H9 (cell line): ENCODE results near the gene CLEC2L. TPM values are rescaled to one million over a fixed set of nuclear protein-coding genes. Genes with fewer than 3 reads are reported as not detected.

Source experiments
- DNase-seq: peaks from one replicate; pipeline ENCODE4 v3.0.0-alpha.2; 2017
- H2AFZ ChIP-seq: one replicate; pipeline ENCODE4 v1.6.1; 2013; ENCODE audit warnings: mild to moderate bottlenecking, low read length, control low read depth, moderate library complexity
- H2AK5ac ChIP-seq: 2 replicates; pipeline ENCODE4 v1.6.1; 2013; ENCODE audit warnings: low read length, control low read depth, mixed read lengths; ENCODE audit not compliant: insufficient read length
- H2BK120ac ChIP-seq: one replicate; pipeline ENCODE4 v1.6.1; 2013; ENCODE audit warnings: low read depth, mild to moderate bottlenecking, low read length, control low read depth, inconsistent platforms; ENCODE audit not compliant: poor library complexity, severe bottlenecking
- H2BK12ac ChIP-seq: 2 replicates; pipeline ENCODE4 v1.6.1; 2013; ENCODE audit warnings: low read length, control low read depth, mixed read lengths, low read depth; ENCODE audit not compliant: insufficient read length
- H2BK15ac ChIP-seq: 2 replicates; pipeline ENCODE4 v1.6.1; 2013; ENCODE audit warnings: low read depth, low read length, control low read depth
- H2BK20ac ChIP-seq: one replicate; pipeline ENCODE4 v1.6.1; 2013; ENCODE audit warnings: low read depth, mild to moderate bottlenecking, low read length, control low read depth, inconsistent platforms; ENCODE audit not compliant: poor library complexity, severe bottlenecking
- H2BK5ac ChIP-seq: 2 replicates; pipeline ENCODE4 v1.6.1; 2013; ENCODE audit warnings: low read length, control low read depth, mixed read lengths; ENCODE audit not compliant: insufficient read length
- H3K14ac ChIP-seq: 2 replicates; pipeline ENCODE4 v1.6.1; 2013; ENCODE audit warnings: low read length, control low read depth; ENCODE audit not compliant: insufficient read depth
- H3K18ac ChIP-seq: 2 replicates; pipeline ENCODE4 v1.6.1; 2013; ENCODE audit warnings: low read depth, mild to moderate bottlenecking, mixed read lengths, low read length, control low read depth; ENCODE audit not compliant: insufficient read length
- H3K23ac ChIP-seq: 2 replicates; pipeline ENCODE4 v1.6.1; 2013; ENCODE audit warnings: low read length, control low read depth, mixed read lengths, low read depth; ENCODE audit not compliant: insufficient read length
- H3K23me2 ChIP-seq: 2 replicates; pipeline ENCODE4 v1.6.1; 2013; ENCODE audit warnings: low read depth, mild to moderate bottlenecking, mixed read lengths, low read length, control low read depth; ENCODE audit not compliant: insufficient read length, poor library complexity, severe bottlenecking
- H3K27ac ChIP-seq: 2 replicates; pipeline ENCODE4 v1.5.1; 2013; ENCODE audit warnings: low read length, control low read depth, mixed read lengths, low read depth; ENCODE audit not compliant: insufficient read length
- H3K27me3 ChIP-seq: 2 replicates; pipeline ENCODE4 v1.6.1; 2013; ENCODE audit warnings: low read length, control low read depth, inconsistent platforms; ENCODE audit not compliant: insufficient read depth
- H3K4ac ChIP-seq: 2 replicates; pipeline ENCODE4 v1.6.1; 2013; ENCODE audit warnings: low read depth, mild to moderate bottlenecking, control low read depth, inconsistent platforms, low read length, moderate library complexity
- H3K4me1 ChIP-seq: 2 replicates; pipeline ENCODE4 v1.6.1; 2013; ENCODE audit warnings: low read length, control low read depth, inconsistent platforms; ENCODE audit not compliant: insufficient read depth
- H3K4me2 ChIP-seq: 2 replicates; pipeline ENCODE4 v1.6.1; 2013; ENCODE audit warnings: low read length, control low read depth, mixed read lengths; ENCODE audit not compliant: insufficient read length, insufficient read depth
- H3K56ac ChIP-seq: 2 replicates; pipeline ENCODE4 v1.6.1; 2013; ENCODE audit warnings: low read depth, mild to moderate bottlenecking, mixed read lengths, low read length, control low read depth; ENCODE audit not compliant: insufficient read length
- H3K79me1 ChIP-seq: 2 replicates; pipeline ENCODE4 v1.6.1; 2013; ENCODE audit warnings: low read depth, mild to moderate bottlenecking, moderate library complexity, low read length, control low read depth, inconsistent platforms; ENCODE audit not compliant: insufficient read depth, poor library complexity, severe bottlenecking
- H3K79me2 ChIP-seq: 2 replicates; pipeline ENCODE4 v1.6.1; 2013; ENCODE audit warnings: low read length, control low read depth, inconsistent platforms; ENCODE audit not compliant: insufficient read depth
- H3K9ac ChIP-seq: 2 replicates; pipeline ENCODE4 v1.6.1; 2013; ENCODE audit warnings: low read length, control low read depth, mixed read lengths; ENCODE audit not compliant: insufficient read length; ENCODE audit errors: extremely low read depth
- H3K9me3 ChIP-seq: one replicate; pipeline ENCODE4 v1.6.1; 2013; ENCODE audit warnings: low read depth, low read length, inconsistent platforms; ENCODE audit not compliant: control insufficient read depth
- H3T11ph ChIP-seq: one replicate; pipeline ENCODE4 v1.6.1; 2013; ENCODE audit warnings: mild to moderate bottlenecking, low read length, control low read depth, inconsistent platforms
- H4K20me1 ChIP-seq: one replicate; pipeline ENCODE4 v1.6.1; 2013; ENCODE audit not compliant: control insufficient read depth, insufficient read length, insufficient read depth
- H4K5ac ChIP-seq: 2 replicates; pipeline ENCODE4 v1.6.1; 2013; ENCODE audit warnings: low read depth, mild to moderate bottlenecking, mixed read lengths, low read length, control low read depth; ENCODE audit not compliant: insufficient read length
- H4K8ac ChIP-seq: replicated peaks from 2 replicates; pipeline ENCODE4 v1.6.1; 2013; ENCODE audit warnings: low read length, control low read depth, mixed read lengths, low read depth; ENCODE audit not compliant: insufficient read length
- H4K91ac ChIP-seq: 2 replicates; pipeline ENCODE4 v1.6.1; 2013; ENCODE audit warnings: low read depth, mild to moderate bottlenecking, moderate library complexity, mixed read lengths, low read length, control low read depth; ENCODE audit not compliant: insufficient read length
- H3K27ac Mint-ChIP-seq, 3 experiments: 2 replicates in 2 of 3; 3 replicates in 1 of 3; pipeline ENCODE4 v1.8.0; 2020 to 2021; ENCODE audit warnings: mixed read lengths in 3 of 3, mild to moderate bottlenecking in 1 of 3, moderate library complexity in 1 of 3
- H3K27me3 Mint-ChIP-seq: 2 replicates; pipeline ENCODE4 v1.8.0; 2021; ENCODE audit warnings: low read depth, mild to moderate bottlenecking, moderate library complexity, mixed read lengths
- H3K36me3 Mint-ChIP-seq, 3 experiments: 2 replicates in 2 of 3; 3 replicates in 1 of 3; pipeline ENCODE4 v1.8.0; 2020 to 2021; ENCODE audit warnings: low read depth in 3 of 3, mixed read lengths in 3 of 3; ENCODE audit not compliant: insufficient read depth in 1 of 3
- H3K4me1 Mint-ChIP-seq, 2 experiments: 2 replicates each; pipeline ENCODE4 v1.8.0; 2020; ENCODE audit warnings: mixed read lengths in 2 of 2
- H3K4me3 Mint-ChIP-seq, 2 experiments: 2 replicates in 1 of 2; 3 replicates in 1 of 2; pipeline ENCODE4 v1.8.0; 2020 to 2021; ENCODE audit warnings: mild to moderate bottlenecking in 2 of 2, mixed read lengths in 2 of 2, moderate library complexity in 1 of 2
- H3K9me3 Mint-ChIP-seq, 2 experiments: 2 replicates in 1 of 2; 3 replicates in 1 of 2; pipeline ENCODE4 v1.8.0; 2020; ENCODE audit warnings: mild to moderate bottlenecking in 2 of 2, mixed read lengths in 2 of 2, moderate library complexity in 1 of 2
- CTCF ChIP-seq: fragments of 200-600 bp; sonication (generic); conservative IDR thresholded peaks from 3 replicates; pipeline ENCODE4 v1.8.0; 2021; ENCODE audit warnings: antibody characterized with exemption, mild to moderate bottlenecking
- WGBS: extraction: QIAGEN DNeasy Blood & Tissue Kit; methylation state at CpG from one replicate; pipeline ENCODE4 v1.1.7; 2013; ENCODE audit warnings: missing lambda C conversion rate, low lambda C conversion rate, mixed read lengths; ENCODE audit not compliant: insufficient read length; ENCODE audit errors: extremely low coverage; 5-methylcytosine and 5-hydroxymethylcytosine counted together
- total RNA-seq: library from RNA; stranded (reverse); gene quantifications from 2 replicates; pipeline ENCODE4 v1.2.1, GENCODE V29; 2021

CLEC2L gene
- total RNA-seq, 1 experiment from 2014 or later: 0.74 TPM

GRCh38 chr7:139575338-139575680, 51.8 kb downstream of the CLEC2L start:
- H3K27me3 ChIP-seq: no peaks in the 10 kb centered on the region
- no peak overlapping the region for H2BK120ac ChIP-seq
- Mint-ChIP-seq H3K9me3 (no peaks in the 10 kb centered on the region), H3K27me3 (no peaks in the 10 kb centered on the region; the same call in 1 of the 2 replicates), H3K4me3 (no peak overlapping the region), H3K27ac (peak overlapping the region in 2 of 3 experiments; percentile 46 to 54; a peak in 3 of 7 replicates), H3K4me1 (peaks cover 4 to 12% of the 10 kb centered on the region in 2 experiments; a peak in 3 of 4 replicates), H3K36me3 (peaks cover 0 to 8% (median 0%) of the 10 kb centered on the region in 3 experiments; a peak in 2 of 7 replicates)
- no peak overlapping the region for H3K23ac ChIP-seq
- H3K56ac ChIP-seq: no peak overlapping the region
- no peak overlapping the region for H3K14ac ChIP-seq
- no peaks in the 10 kb centered on the region for H3K79me1 ChIP-seq
- H4K8ac ChIP-seq: no peak overlapping the region
- H4K5ac ChIP-seq: no peak overlapping the region
- no peak overlapping the region for H2AFZ ChIP-seq
- DNase-seq: no peak
- no peak overlapping the region for H3T11ph ChIP-seq
- no peak overlapping the region for H3K27ac ChIP-seq
- H3K23me2 ChIP-seq: no peaks in the 10 kb centered on the region
- H3K9ac ChIP-seq: no peak overlapping the region
- no peak overlapping the region for H3K18ac ChIP-seq
- H4K91ac ChIP-seq: no peak overlapping the region
- H3K4me1 ChIP-seq: no peaks in the 10 kb centered on the region
- H2BK5ac ChIP-seq: no peak overlapping the region
- no peaks in the 10 kb centered on the region for H3K9me3 ChIP-seq
- H2AK5ac ChIP-seq: no peak overlapping the region
- H3K4ac ChIP-seq: no peak overlapping the region
- whole genome bisulfite sequencing: no CpG with 5 or more reads among the region's 6 CpGs
- TF ChIP-seq CTCF: no peak
- no peak overlapping the region for H2BK12ac ChIP-seq
- no peaks in the 10 kb centered on the region for H4K20me1 ChIP-seq
- no peak overlapping the region for H2BK15ac ChIP-seq
- no peak overlapping the region for H3K4me2 ChIP-seq
- no peak overlapping the region for H2BK20ac ChIP-seq
- no peaks in the 10 kb centered on the region for H3K79me2 ChIP-seq
